Activated naive CD4-positive, alpha-beta T cell treated with anti-CD3 and anti-CD28 coated beads, Interleukin-2, amount 50 U/mL, for 16 hours (primary cell): ENCODE results near the gene ZMYM2.

Experiments
- DNase-seq: peaks from one replicate; pipeline ENCODE4 v3.0.0-alpha.2; 2020

The ZMYM2 gene

DNA sequence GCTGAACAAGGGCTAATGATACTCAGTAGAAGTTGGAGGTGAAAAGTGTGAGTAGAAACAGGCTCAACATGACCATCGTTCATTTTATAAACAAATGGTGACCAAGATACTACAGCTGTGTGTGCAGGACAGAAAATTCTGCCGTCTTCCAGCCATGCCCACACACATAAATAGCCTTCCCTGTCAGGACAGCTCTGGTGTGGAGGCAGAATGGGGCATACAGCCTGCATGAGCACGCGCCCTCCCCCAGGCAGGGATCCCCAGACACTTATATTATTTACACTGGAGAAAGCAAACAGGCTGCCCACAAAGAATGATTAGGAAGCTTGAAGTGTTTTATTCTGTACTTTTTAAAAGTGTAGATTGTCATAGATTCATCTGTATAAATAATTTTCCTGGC, 182.0 kb downstream of the ZMYM2 start:
- DNase-seq, result no peak
